WTC11 (cell line): ENCODE results near the gene CLIP2. TPM values are rescaled to one million over a fixed set of nuclear protein-coding genes. Genes with fewer than 3 reads are reported as not detected.
"Not testable (repeated sequence)": the region's sequence is repeated elsewhere in the genome, so short reads cannot be mapped to it uniquely, and the experiment has no call there.

ENCODE experiments used
- ATAC-seq: fragments of 200-7000 bp; cut with Tn5 transposase; 2 replicates; pipeline ENCODE4 v1.10.0; 2021; ENCODE audit warnings: mild to moderate bottlenecking, moderate library complexity
- CTCF ChIA-PET: fragments of 300-600 bp; sonication (Branson Sonifier 250); formaldehyde crosslinking; loops from one replicate; lab custom pipeline; 2021; ENCODE audit warnings: antibody characterized with exemption; lab: Charles Lee
- POLR2A ChIA-PET: fragments of 350-600 bp; sonication (Branson Sonifier 250); formaldehyde crosslinking; loops from one replicate; lab custom pipeline; 2021; ENCODE audit warnings: antibody characterized with exemption; lab: Charles Lee
- DNase-seq: peaks from one replicate; pipeline ENCODE4 v3.0.0; 2021; ENCODE audit warnings: low spot score
- H3K27ac Mint-ChIP-seq: 2 replicates; pipeline ENCODE4 v1.8.0; 2021; ENCODE audit warnings: mixed read lengths
- H3K27me3 Mint-ChIP-seq: 2 replicates; pipeline ENCODE4 v1.8.0; 2021; ENCODE audit warnings: low read depth, mild to moderate bottlenecking, moderate library complexity, mixed read lengths
- H3K36me3 Mint-ChIP-seq: 2 replicates; pipeline ENCODE4 v1.8.0; 2021; ENCODE audit warnings: mixed read lengths
- H3K4me1 Mint-ChIP-seq: 2 replicates; pipeline ENCODE4 v1.8.0; 2022; ENCODE audit warnings: mixed read lengths
- H3K4me3 Mint-ChIP-seq: 2 replicates; pipeline ENCODE4 v1.8.0; 2021; ENCODE audit warnings: mild to moderate bottlenecking, moderate library complexity, mixed read lengths
- H3K9me3 Mint-ChIP-seq: 2 replicates; pipeline ENCODE4 v1.8.0; 2021; ENCODE audit warnings: mixed read lengths
- ARID4B ChIP-seq: sonication (generic); formaldehyde crosslinking; IDR thresholded peaks from 2 replicates; pipeline ENCODE4 v1.8.0; 2023; ENCODE audit warnings: missing genetic modification reagents, mild to moderate bottlenecking, borderline replicate concordance
- CTCF ChIP-seq: fragments of 200-600 bp; IDR thresholded peaks from 2 replicates; pipeline ENCODE4 v1.8.0; 2022; ENCODE audit warnings: antibody characterized with exemption
- E2F4 ChIP-seq: sonication (generic); formaldehyde crosslinking; IDR thresholded peaks from 2 replicates; pipeline ENCODE4 v1.8.1; 2022; ENCODE audit warnings: low read depth, mild to moderate bottlenecking, moderate library complexity, missing genetic modification reagents, borderline replicate concordance
- GTF2I ChIP-seq: fragments of 250-450 bp; sonication (Bioruptor Pico); conservative IDR thresholded peaks from 2 replicates; pipeline ENCODE4 v1.4.0; 2021; ENCODE audit warnings: mild to moderate bottlenecking
- HMGA2 ChIP-seq: fragments of 250-450 bp; sonication (Bioruptor Pico); IDR thresholded peaks from 2 replicates; pipeline ENCODE4 v1.4.0; 2021; ENCODE audit warnings: mild to moderate bottlenecking, moderate library complexity
- IRF1 ChIP-seq: sonication (generic); formaldehyde crosslinking; IDR thresholded peaks from 2 replicates; pipeline ENCODE4 v1.8.0; 2023; ENCODE audit warnings: missing genetic modification reagents
- NR2C2 ChIP-seq: sonication (generic); formaldehyde crosslinking; IDR thresholded peaks from 2 replicates; pipeline ENCODE4 v1.8.0; 2022; ENCODE audit warnings: mild to moderate bottlenecking, missing genetic modification reagents
- RELA ChIP-seq: sonication (generic); formaldehyde crosslinking; IDR thresholded peaks from 2 replicates; pipeline ENCODE4 v1.8.1; 2022; ENCODE audit warnings: missing genetic modification reagents, mild to moderate bottlenecking, borderline replicate concordance
- SP1 ChIP-seq: sonication (generic); formaldehyde crosslinking; conservative IDR thresholded peaks from 2 replicates; pipeline ENCODE4 v1.8.1; 2022; ENCODE audit warnings: missing genetic modification reagents
- ZNF423 ChIP-seq: fragments of 250-450 bp; sonication (Bioruptor Pico); IDR thresholded peaks from 2 replicates; pipeline ENCODE4 v2.1.2; 2022; ENCODE audit warnings: mild to moderate bottlenecking, moderate library complexity
- ZNF532 ChIP-seq: fragments of 250-450 bp; sonication (Bioruptor Pico); IDR thresholded peaks from 2 replicates; pipeline ENCODE4 v1.9.0; 2021; ENCODE audit warnings: mild to moderate bottlenecking, borderline replicate concordance
- total RNA-seq: library from RNA; stranded (reverse); gene quantifications from 3 replicates; pipeline ENCODE4 v1.2.3, GENCODE V29; 2021

The CLIP2 gene
- total RNA-seq, 1 experiment from 2014 or later: 48.1 TPM

GRCh38 chr7:74387606-74388005 lies 98.4 kb downstream of the CLIP2 start (continued):
- no peak for TF ChIP-seq E2F4 (CRISPR knock-in tag)
- TF ChIP-seq RELA (CRISPR knock-in tag): no peak
- no peak for TF ChIP-seq ARID4B (CRISPR knock-in tag)

GRCh38 chr7:74388880-74389415 lies 99.7 kb downstream of the CLIP2 start:
- DNase-seq (no peak), ATAC-seq (no peak)
- Mint-ChIP-seq H3K9me3 (peaks cover under 1% of the 10 kb centered on the region; the same call in 1 of the 2 replicates), H3K27me3 (no peaks in the 10 kb centered on the region), H3K4me3 (no peak overlapping the region), H3K36me3 (peaks cover 20% of the 10 kb centered on the region), H3K27ac (no peak overlapping the region), H3K4me1 (peaks cover 3% of the 10 kb centered on the region)
- TF ChIP-seq CTCF (no peak), ZNF423 (no peak), NR2C2 (CRISPR knock-in tag) (no peak), ZNF532 (CRISPR knock-in tag) (no peak), IRF1 (CRISPR knock-in tag) (no peak), GTF2I (CRISPR knock-in tag) (no peak), HMGA2 (CRISPR knock-in tag) (no peak), SP1 (CRISPR knock-in tag) (no peak)
- CTCF ChIA-PET: interaction anchor here (0.8 to 2.8 kb wide), 3 partner anchors 12 to 182 kb away, joined by 3 to 12 read pairs (median 10); no protein-coding TSS in a partner anchor
- POLR2A ChIA-PET: no interaction called here

GRCh38 chr7:74393722-74394121 lies 104.5 kb downstream of the CLIP2 start:
- CTCF ChIA-PET: interaction anchor here (0.7 to 4.9 kb wide), 10 partner anchors 12 to 191 kb away, joined by 3 to 31 read pairs (median 4); no protein-coding TSS in a partner anchor
- peak; percentile 62 for DNase-seq
- POLR2A ChIA-PET: interaction anchor here (0.7 kb wide), 1 partner anchor 334 kb away, joined by 4 read pairs; no protein-coding TSS in a partner anchor

GRCh38 chr7:74394601-74395000 lies 105.4 kb downstream of the CLIP2 start:
- DNase-seq: peak; percentile 51
- H3K9me3 Mint-ChIP-seq, H3K4me3 Mint-ChIP-seq, H3K27me3 Mint-ChIP-seq: not testable (repeated sequence)
- ATAC-seq: peak; percentile 82
- peak overlapping the region; percentile 51 for H3K27ac Mint-ChIP-seq
- peaks cover 17% of the 10 kb centered on the region for H3K36me3 Mint-ChIP-seq
- POLR2A ChIA-PET: interaction anchor here (0.7 kb wide), 1 partner anchor 37 kb away, joined by 3 read pairs; no protein-coding TSS in a partner anchor
- CTCF ChIA-PET: interaction anchor here (0.6 to 4.9 kb wide), 5 partner anchors 11 to 188 kb away, joined by 3 to 31 read pairs (median 5); no protein-coding TSS in a partner anchor
- H3K4me1 Mint-ChIP-seq: peaks cover 11% of the 10 kb centered on the region

More at GRCh38 chr7:74393722-74394121, 104.5 kb downstream of the CLIP2 start:
- not testable (repeated sequence) for H3K9me3 Mint-ChIP-seq, H3K4me3 Mint-ChIP-seq, H3K27me3 Mint-ChIP-seq
- Mint-ChIP-seq H3K4me1 (peaks cover 11% of the 10 kb centered on the region), H3K36me3 (peaks cover 23% of the 10 kb centered on the region), H3K27ac (peak overlapping the region; percentile 78; the same call in 1 of the 2 replicates)
- peak; percentile 83 for ATAC-seq
